ENCODE data around the gene TAF1A. TPM values are rescaled to one million over a fixed set of nuclear protein-coding genes. Genes with fewer than 3 reads are reported as not detected.

TAF1A gene
- total and polyA plus RNA-seq, 2 of the 8 experiments (the other 6 are each of a cell fraction or from before 2014, with no cell fraction given): 3.3 to 16.7 TPM

- FAIRE-seq: no peak
- no peak overlapping the region for H3K14ac ChIP-seq (ENCODE audit: insufficient read length)
- H4K20me1 ChIP-seq (replicated peaks in 1 of 2; ENCODE audit: control insufficient read depth in 1 of 2, insufficient read depth in 2 of 2, low read length in 2 of 2): no peaks in the 10 kb centered on the region
- H3K4me2 ChIP-seq (ENCODE audit: insufficient read depth in 1 of 2, low read depth in 2 of 2, low read length in 2 of 2): no peak overlapping the region
- TF ChIP-seq ZNF274 (IDR thresholded peaks at IDR 0.05; ENCODE audit: borderline replicate concordance, extremely low read depth, low read length) (no peak), SIX5 (IDR thresholded peaks at IDR 0.05; ENCODE audit: low read depth, low read length) (no peak), SUZ12 (IDR thresholded peaks at IDR 0.05; ENCODE audit: low read length) (no peak), TAF1 (IDR thresholded peaks at IDR 0.05; ENCODE audit: low read depth, low read length) (no peak), GABPA (IDR thresholded peaks at IDR 0.05; ENCODE audit: borderline replicate concordance, insufficient read depth, low read length) (no peak), KDM4A (IDR thresholded peaks at IDR 0.05; ENCODE audit: low read depth, low read length, severe bottlenecking) (no peak), NRF1 (IDR thresholded peaks at IDR 0.05; ENCODE audit: low read depth, low read length) (no peak), SP2 (IDR thresholded peaks at IDR 0.05; ENCODE audit: low read length) (no peak), USF2 (IDR thresholded peaks at IDR 0.05; ENCODE audit: low read length) (no peak), SRF (IDR thresholded peaks at IDR 0.05; ENCODE audit: low read depth, low read length) (no peak), TAF7 (optimal IDR thresholded peaks at IDR 0.05; ENCODE audit: borderline replicate concordance, low read depth, low read length) (no peak), CREB1 (IDR thresholded peaks at IDR 0.05) (no peak)
- no peak overlapping the region for H3K9ac ChIP-seq (replicated peaks in 1 of 4; ENCODE audit: extremely low read depth in 1 of 4, low read depth in 3 of 4, low read length in 3 of 4)
- no peak overlapping the region for H3K56ac ChIP-seq (replicated peaks; ENCODE audit: insufficient read length, low read depth, low read length)
- H2BK120ac ChIP-seq (replicated peaks; ENCODE audit: low read depth, low read length): no peak overlapping the region
- H2BK5ac ChIP-seq (ENCODE audit: low read depth, low read length): no peak overlapping the region
- H3K27me3 ChIP-seq (replicated peaks in 1 of 4; ENCODE audit: control insufficient read depth in 3 of 4, extremely low read depth in 1 of 4, insufficient read depth in 3 of 4, low read length in 3 of 4): no peaks in the 10 kb centered on the region
- no peak overlapping the region for H2AK5ac ChIP-seq (ENCODE audit: low read depth, low read length)
- CTCF ChIA-PET (ENCODE audit: partially characterized antibody): interaction anchor here (1.8 to 2.3 kb wide), 2 partner anchors 15 to 86 kb away, joined by 4 to 5 read pairs; no protein-coding TSS in a partner anchor
- H3K9me3 ChIP-seq (ENCODE audit: insufficient read depth in 2 of 2, low read depth in 1 of 2, low read length in 1 of 2): no peaks in the 10 kb centered on the region
- no peak overlapping the region for H4K8ac ChIP-seq (ENCODE audit: extremely low read depth, insufficient read depth, low read length)
- 88% methylated on average over 2 of the region's 2 CpGs; no CpG with 5 or more reads in 1 of the 2 experiments for WGBS, 2 experiments (ENCODE audit: extremely low coverage in 1 of 2, insufficient coverage in 1 of 2, insufficient read length in 1 of 2, insufficient replicate concordance in 2 of 2, low coverage in 1 of 2, low lambda C conversion rate in 2 of 2, missing lambda C conversion rate in 1 of 2)
- no peak overlapping the region for H2BK15ac ChIP-seq (ENCODE audit: low read length)
- H3K4ac ChIP-seq (replicated peaks; ENCODE audit: insufficient read length, low read depth, low read length): no peak overlapping the region
- H2BK12ac ChIP-seq (ENCODE audit: low read depth, low read length): no peak overlapping the region
- H3K27ac ChIP-seq (ENCODE audit: low read depth, low read length): no peak overlapping the region
- H3K4me3 ChIP-seq (ENCODE audit: extremely low read depth in 1 of 4, insufficient read depth in 2 of 4, low read depth in 3 of 4, low read length in 4 of 4): no peak overlapping the region
- no peak overlapping the region for H4K5ac ChIP-seq (ENCODE audit: insufficient read length, low read depth, low read length)
- no peak overlapping the region for H4K91ac ChIP-seq (replicated peaks; ENCODE audit: insufficient read length, low read length)
- no peak overlapping the region for H3K18ac ChIP-seq (ENCODE audit: extremely low read depth, low read length)
- H3K79me1 ChIP-seq (ENCODE audit: low read depth, low read length): no peaks in the 10 kb centered on the region
- H3K4me1 ChIP-seq (replicated peaks in 1 of 4; ENCODE audit: control insufficient read depth in 3 of 4, insufficient read depth in 4 of 4, low read length in 3 of 4): no peaks in the 10 kb centered on the region
- POLR2A ChIA-PET (ENCODE audit: partially characterized antibody): interaction anchor here (1.0 kb wide), 1 partner anchor 16 kb away, joined by 3 read pairs; no protein-coding TSS in a partner anchor
- no peak overlapping the region for H2AFZ ChIP-seq (ENCODE audit: low read length)
- H3K23me2 ChIP-seq (ENCODE audit: low read depth, low read length): no peaks in the 10 kb centered on the region
- DNase-seq (ENCODE audit: low read depth in 1 of 2, low spot score in 2 of 2): no peak
- no peaks in the 10 kb centered on the region for H3K79me2 ChIP-seq (ENCODE audit: control insufficient read depth in 1 of 2, insufficient read depth in 2 of 2, low read length in 2 of 2)
- no peaks in the 10 kb centered on the region for H3K36me3 ChIP-seq (ENCODE audit: control insufficient read depth in 2 of 4, insufficient read depth in 4 of 4, low read length in 3 of 4)
- H3K23ac ChIP-seq (ENCODE audit: insufficient read length): no peak overlapping the region
- no peak overlapping the region for H2BK20ac ChIP-seq (ENCODE audit: low read length)
Measured at GRCh38 chr1:222540598-222540995, 49.1 kb downstream of the TAF1A start.
